ENCODE measurements around the gene VRK1.

DNA sequence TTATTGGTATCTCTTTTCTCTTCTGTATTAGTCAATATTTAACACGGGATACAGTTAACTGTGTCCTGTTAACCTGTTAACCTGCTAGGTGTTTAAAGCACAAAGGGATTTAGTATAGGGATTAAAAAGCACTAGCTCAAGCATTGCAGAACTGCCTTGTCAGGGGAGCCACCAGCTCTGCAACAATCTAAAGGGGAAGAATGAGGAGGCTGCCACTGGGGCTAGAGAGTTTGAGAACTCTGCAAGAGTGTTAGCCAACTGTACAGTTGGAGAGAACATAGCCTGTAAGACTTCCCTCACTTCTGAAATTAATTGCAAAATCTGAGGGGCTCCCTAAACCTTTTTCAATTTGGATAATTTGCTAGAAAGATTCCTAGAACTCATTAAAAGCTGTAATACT, 6.5 kb upstream of the VRK1 start:
- TF ChIP-seq EZH2 (IDR thresholded peaks at IDR 0.05) = no peak
- TF ChIP-seq POLR2AphosphoS5 (IDR thresholded peaks at IDR 0.05; ENCODE audit: borderline replicate concordance, low read depth, low read length) = no peak
- TF ChIP-seq FOXP2 (optimal IDR thresholded peaks at IDR 0.05; ENCODE audit: control extremely low read depth, extremely low read length, insufficient read depth) = no peak

All from SK-N-MC (cell line).